ENCODE results near the gene SPANXN1.
"Not testable (repeated sequence)": the region's sequence is repeated elsewhere in the genome, so short reads cannot be mapped to it uniquely, and the experiment has no call there.

The SPANXN1 gene, protein sequence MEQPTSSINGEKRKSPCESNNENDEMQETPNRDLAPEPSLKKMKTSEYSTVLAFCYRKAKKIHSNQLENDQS

DNA sequence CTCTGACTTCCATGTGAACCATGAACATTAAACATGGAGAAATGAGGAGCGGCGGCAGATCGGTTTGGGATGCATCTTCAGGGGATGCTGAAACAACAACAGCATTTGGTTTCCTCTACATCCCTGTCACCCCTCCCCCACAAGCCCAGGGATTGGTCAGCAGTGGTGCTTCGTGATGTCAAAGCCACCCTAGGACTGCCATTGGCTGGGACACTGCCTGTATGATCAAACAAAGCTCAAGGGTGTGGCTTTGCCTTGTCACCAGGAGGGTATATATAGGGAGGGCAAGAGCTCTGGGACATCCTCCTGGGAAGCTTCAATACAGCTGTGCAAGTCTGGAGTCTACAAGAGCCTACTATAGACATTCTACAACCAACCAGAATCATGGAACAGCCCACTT is at the start of gene SPANXN1:
TSS of gene SPANXN1 (plus strand) at position 301 of the 400 bp plus-strand sequence. CDS start at position 385, 84 bp downstream.
- DNase-seq = not testable (repeated sequence)

DNA sequence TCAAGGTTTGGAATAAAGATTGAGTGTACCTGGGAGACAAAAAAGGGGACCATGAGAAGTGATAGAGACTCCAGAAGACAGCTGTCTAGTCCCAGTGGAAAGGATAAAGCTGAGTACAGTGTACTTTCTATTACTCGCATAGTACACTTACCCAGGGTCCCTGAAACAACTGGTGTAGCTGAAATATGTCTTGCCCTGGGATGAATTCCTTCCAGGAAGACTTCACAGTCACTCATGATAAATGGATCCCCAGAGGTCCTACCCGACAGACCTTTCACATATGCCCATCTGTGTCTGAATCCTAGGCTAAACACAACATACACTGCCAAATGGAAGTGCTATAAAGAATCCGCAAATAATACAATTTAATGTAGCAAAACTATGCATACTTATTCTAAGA is 48.2 kb upstream of the SPANXN1 start:
- no peak for DNase-seq

DNA sequence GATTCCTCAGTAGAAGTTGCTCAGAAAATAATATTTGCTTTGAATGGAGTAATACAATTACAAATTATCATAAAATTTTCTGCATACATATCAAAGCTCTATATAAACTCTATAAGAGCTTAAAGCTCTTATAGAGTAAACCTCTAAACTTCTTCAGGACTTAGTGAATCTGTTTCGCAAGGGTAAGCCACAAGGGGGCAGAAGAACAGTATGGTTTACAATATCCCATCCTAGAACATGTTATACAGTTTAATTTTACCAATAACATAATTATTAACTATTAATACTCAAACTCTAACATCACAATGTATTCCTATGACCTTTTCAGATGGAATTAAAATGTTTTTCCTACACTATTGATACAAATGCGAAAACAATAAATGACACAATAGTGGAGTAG is 33.8 kb upstream of the SPANXN1 start:
- DNase-seq = peak; percentile 39

DNA sequence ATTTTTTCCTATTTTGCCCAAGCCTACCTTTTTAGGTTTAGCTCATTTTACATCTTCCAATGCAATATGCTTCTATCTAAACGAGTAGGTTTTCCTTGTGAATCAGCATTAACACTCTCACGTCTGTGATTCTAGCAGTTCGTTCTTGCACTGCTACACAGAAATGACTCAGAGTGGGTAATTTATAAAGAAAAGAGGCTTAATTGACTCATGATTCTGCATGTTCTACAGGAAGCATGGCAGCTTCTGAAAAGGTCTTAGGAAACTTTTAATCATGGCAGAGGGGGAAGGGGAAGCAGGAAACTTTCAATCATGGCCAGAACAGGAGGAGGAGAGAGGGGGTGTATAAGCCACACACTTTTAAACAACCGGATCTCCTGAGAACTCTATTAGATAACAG is 44.9 kb downstream of the SPANXN1 start:
- DNase-seq = peak; percentile 71
